Lower leg skin (tissue), 3 donors: ENCODE measurements around the gene MAN1C1.

Experiments used
- POLR2A ChIP-seq, 2 donors: fragments of 450-650 bp; IDR thresholded peaks; one replicate each; pipeline ENCODE4 v1.6.1; 2016 to 2017; ENCODE audit warnings: antibody characterized with exemption in 2 of 2, mild to moderate bottlenecking in 1 of 2, moderate library complexity in 1 of 2
- TF ChIP-seq, protein P1 (sequence below), 3 donors: fragments of 450-650 bp; IDR thresholded peaks; one replicate each; pipeline ENCODE4 v1.5.1; 2016; ENCODE audit warnings: antibody characterized with exemption in 3 of 3, mild to moderate bottlenecking in 3 of 3, moderate library complexity in 2 of 3

DNA sequence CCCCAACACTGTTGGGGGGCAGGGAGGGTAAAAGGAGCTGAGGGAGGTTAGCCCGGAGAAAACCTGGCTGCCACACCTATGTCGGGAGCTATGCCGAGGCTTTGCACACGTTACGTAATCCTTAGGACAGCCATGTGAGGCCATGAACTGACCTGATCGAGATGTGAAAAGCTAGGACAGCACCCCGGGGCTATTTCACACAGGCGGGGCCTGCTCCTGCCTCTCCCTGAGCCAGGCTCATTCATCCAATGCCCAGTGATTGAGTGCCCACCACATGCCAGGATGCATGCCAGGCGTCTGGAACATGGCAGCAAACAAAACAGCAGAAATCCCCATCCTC, 43.0 kb upstream of the MAN1C1 start:
- TF ChIP-seq, protein P1, sequence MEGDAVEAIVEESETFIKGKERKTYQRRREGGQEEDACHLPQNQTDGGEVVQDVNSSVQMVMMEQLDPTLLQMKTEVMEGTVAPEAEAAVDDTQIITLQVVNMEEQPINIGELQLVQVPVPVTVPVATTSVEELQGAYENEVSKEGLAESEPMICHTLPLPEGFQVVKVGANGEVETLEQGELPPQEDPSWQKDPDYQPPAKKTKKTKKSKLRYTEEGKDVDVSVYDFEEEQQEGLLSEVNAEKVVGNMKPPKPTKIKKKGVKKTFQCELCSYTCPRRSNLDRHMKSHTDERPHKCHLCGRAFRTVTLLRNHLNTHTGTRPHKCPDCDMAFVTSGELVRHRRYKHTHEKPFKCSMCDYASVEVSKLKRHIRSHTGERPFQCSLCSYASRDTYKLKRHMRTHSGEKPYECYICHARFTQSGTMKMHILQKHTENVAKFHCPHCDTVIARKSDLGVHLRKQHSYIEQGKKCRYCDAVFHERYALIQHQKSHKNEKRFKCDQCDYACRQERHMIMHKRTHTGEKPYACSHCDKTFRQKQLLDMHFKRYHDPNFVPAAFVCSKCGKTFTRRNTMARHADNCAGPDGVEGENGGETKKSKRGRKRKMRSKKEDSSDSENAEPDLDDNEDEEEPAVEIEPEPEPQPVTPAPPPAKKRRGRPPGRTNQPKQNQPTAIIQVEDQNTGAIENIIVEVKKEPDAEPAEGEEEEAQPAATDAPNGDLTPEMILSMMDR (IDR thresholded peaks at IDR 0.05) = no peak
- TF ChIP-seq POLR2A (IDR thresholded peaks at IDR 0.05) = no peak
